SK-N-SH (cell line): ENCODE data around the gene SH3BGRL2. TPM values are rescaled to one million over a fixed set of nuclear protein-coding genes. Genes with fewer than 3 reads are reported as not detected.

ENCODE experiments used
- CTCF ChIA-PET: fragments of 300-600, 350-600 bp; formaldehyde crosslinking; extraction: SDS; loops from one replicate; lab custom pipeline; 2021; lab: Yijun Ruan, JAX
- POLR2A ChIA-PET: fragments of 350-600 bp; sonication (Branson Sonifier 250); formaldehyde crosslinking; extraction: SDS; loops from one replicate; lab custom pipeline; 2020; ENCODE audit warnings: antibody characterized with exemption, inconsistent platforms; lab: Yijun Ruan, JAX
- DNase-seq: peaks from one replicate; pipeline ENCODE4 v3.0.0; 2012
- H2AFZ ChIP-seq: fragments of 200-600 bp; sonication (generic); 2 replicates; pipeline ENCODE4 v1.8.1; 2016; ENCODE audit warnings: antibody characterized with exemption, mild to moderate bottlenecking, low read depth
- H3F3A ChIP-seq: fragments of 200-600 bp; sonication (generic); replicated peaks from 2 replicates; pipeline ENCODE3; 2016; ENCODE audit warnings: antibody characterized with exemption, mild to moderate bottlenecking; ENCODE audit not compliant: insufficient read depth
- H3K27ac ChIP-seq, 2 experiments: fragments of 200-500 bp in 1 of 2; fragments of 200-600 bp in 1 of 2; sonication (Bioruptor generic) in 1 of 2; sonication (generic), shearing (Covaris generic) in 1 of 2; 2 replicates each; pipeline versions ENCODE4 v1.5.1 to v1.6.1; 2014 to 2016; ENCODE audit warnings: low read depth in 2 of 2, inconsistent platforms in 1 of 2, low read length in 1 of 2, mild to moderate bottlenecking in 1 of 2, mixed read lengths in 1 of 2
- H3K27me3 ChIP-seq: fragments of 200-600 bp; sonication (generic), shearing (Covaris generic); 2 replicates; pipeline ENCODE4 v1.6.1; 2016; ENCODE audit warnings: mixed run types; ENCODE audit not compliant: insufficient read depth
- H3K36me3 ChIP-seq, 2 experiments: fragments of 200-500 bp in 1 of 2; fragments of 200-600 bp in 1 of 2; sonication (Bioruptor generic) in 1 of 2; sonication (generic) in 1 of 2; replicated peaks in 1 of 2; 2 replicates each; pipeline versions ENCODE3 to v1.5.1; 2014 to 2016; ENCODE audit warnings: low read length in 1 of 2, mild to moderate bottlenecking in 1 of 2; ENCODE audit not compliant: insufficient read depth in 2 of 2, control insufficient read depth in 1 of 2
- H3K4me1 ChIP-seq, 2 experiments: fragments of 200-500 bp in 1 of 2; fragments of 200-600 bp in 1 of 2; sonication (Bioruptor generic) in 1 of 2; sonication (generic), shearing (Covaris generic) in 1 of 2; 2 replicates each; pipeline versions ENCODE4 v1.5.1 to v1.6.1; 2014 to 2016; ENCODE audit warnings: low read depth in 1 of 2, low read length in 1 of 2, mixed run types in 1 of 2; ENCODE audit not compliant: insufficient read depth in 2 of 2, control insufficient read depth in 1 of 2
- H3K4me2 ChIP-seq: fragments of 200-600 bp; sonication (generic), shearing (Covaris generic); 2 replicates; pipeline ENCODE4 v1.6.1; 2017; ENCODE audit warnings: mixed run types
- H3K4me3 ChIP-seq, 2 experiments: fragments of 200-500 bp in 1 of 2; fragments of 200-600 bp in 1 of 2; sonication (Bioruptor generic) in 1 of 2; sonication (generic), shearing (Covaris generic) in 1 of 2; 2 replicates each; pipeline versions ENCODE4 v1.5.1 to v1.8.1; 2014 to 2016; ENCODE audit warnings: low read depth in 2 of 2, inconsistent platforms in 1 of 2, low read length in 1 of 2, mild to moderate bottlenecking in 1 of 2, mixed read lengths in 1 of 2, moderate library complexity in 1 of 2
- H3K79me2 ChIP-seq: fragments of 200-600 bp; sonication (generic); 2 replicates; pipeline ENCODE4 v1.8.1; 2017; ENCODE audit warnings: mild to moderate bottlenecking; ENCODE audit not compliant: insufficient read depth
- H3K9ac ChIP-seq: fragments of 200-600 bp; sonication (generic); 2 replicates; pipeline ENCODE4 v1.6.1; 2017; ENCODE audit warnings: mixed run types
- H3K9me2 ChIP-seq: fragments of 200-600 bp; sonication (generic); 2 replicates; pipeline ENCODE4 v1.6.1; 2017; ENCODE audit warnings: mixed run types
- H3K9me3 ChIP-seq: fragments of 200-600 bp; sonication (generic); 2 replicates; pipeline ENCODE4 v1.6.1; 2017; ENCODE audit warnings: mixed run types, mild to moderate bottlenecking, moderate library complexity
- H4K20me1 ChIP-seq: fragments of 200-600 bp; sonication (generic); 2 replicates; pipeline ENCODE4 v1.6.1; 2017; ENCODE audit warnings: mild to moderate bottlenecking, mixed run types; ENCODE audit not compliant: insufficient read depth
- CHD2 ChIP-seq: fragments of 150-350 bp; IDR thresholded peaks from 2 replicates; pipeline ENCODE4 v1.6.1; 2018; ENCODE audit warnings: low read length; ENCODE audit not compliant: partially characterized antibody
- CTCF ChIP-seq: fragments of 200-600 bp; sonication (generic); IDR thresholded peaks from 2 replicates; pipeline ENCODE4 v1.6.1; 2017; ENCODE audit warnings: antibody characterized with exemption, mild to moderate bottlenecking, moderate library complexity
- ELF1 ChIP-seq: IDR thresholded peaks from 2 replicates; pipeline ENCODE4 v1.4.0; 2012
- EP300 ChIP-seq, 2 experiments: IDR thresholded peaks; 2 replicates each; pipeline versions ENCODE4 v1.4.0 to v1.6.1; 2012; ENCODE audit warnings: borderline replicate concordance in 1 of 2, low read depth in 1 of 2, low read length in 1 of 2
- FOSL2 ChIP-seq: IDR thresholded peaks from 2 replicates; pipeline ENCODE4 v1.4.0; 2012; ENCODE audit warnings: low read depth, mild to moderate bottlenecking, moderate library complexity, borderline replicate concordance
- FOXJ3 ChIP-seq: sonication (generic); formaldehyde crosslinking; IDR thresholded peaks from 2 replicates; pipeline ENCODE4 v1.5.1; 2020; ENCODE audit warnings: mild to moderate bottlenecking, missing genetic modification reagents
- GABPA ChIP-seq: IDR thresholded peaks from 2 replicates; pipeline ENCODE4 v1.4.0; 2012; ENCODE audit warnings: low read depth, mild to moderate bottlenecking
- JUND ChIP-seq: IDR thresholded peaks from 2 replicates; pipeline ENCODE4 v1.4.0; 2012
- MAX ChIP-seq: IDR thresholded peaks from 2 replicates; pipeline ENCODE4 v1.4.0; 2012; ENCODE audit warnings: low read depth
- MXI1 ChIP-seq: IDR thresholded peaks from 2 replicates; pipeline ENCODE4 v1.6.1; 2012; ENCODE audit warnings: mild to moderate bottlenecking, low read depth, low read length, improper control_type of control experiment
- NFIC ChIP-seq: IDR thresholded peaks from 2 replicates; pipeline ENCODE4 v1.4.0; 2012; ENCODE audit warnings: borderline replicate concordance
- RCOR1 ChIP-seq: fragments of 150-350 bp; IDR thresholded peaks from 2 replicates; pipeline ENCODE4 v1.6.1; 2017; ENCODE audit warnings: antibody characterized with exemption, low read length
- RXRA ChIP-seq: IDR thresholded peaks from 2 replicates; pipeline ENCODE4 v1.4.0; 2012; ENCODE audit warnings: low read depth, mild to moderate bottlenecking, borderline replicate concordance
- SIN3A ChIP-seq: IDR thresholded peaks from 2 replicates; pipeline ENCODE4 v1.6.1; 2012; ENCODE audit warnings: low read depth, mild to moderate bottlenecking, low read length, moderate library complexity, borderline replicate concordance
- USF1 ChIP-seq: IDR thresholded peaks from 2 replicates; pipeline ENCODE4 v1.4.0; 2012; ENCODE audit warnings: low read depth, borderline replicate concordance
- USF2 ChIP-seq: fragments of 150-350 bp; IDR thresholded peaks from 2 replicates; pipeline ENCODE4 v1.6.1; 2017; ENCODE audit warnings: antibody characterized with exemption, low read length, low read depth, borderline replicate concordance
- YY1 ChIP-seq: IDR thresholded peaks from 2 replicates; pipeline ENCODE4 v1.4.0; 2012; ENCODE audit warnings: low read depth, mild to moderate bottlenecking
- WGBS: methylation state at CpG from one replicate; pipeline ENCODE4 v1.1.6; 2017; ENCODE audit warnings: low lambda C conversion rate; 5-methylcytosine and 5-hydroxymethylcytosine counted together
- polyA plus RNA-seq, 3 experiments: library from polyadenylated mRNA; depleted of rRNA; stranded (reverse); fragments of >200 nt; gene quantifications; 2 replicates each; pipeline ENCODE4 v1.2.3, GENCODE V29; 2012

The SH3BGRL2 gene
- polyA plus RNA-seq, 1 of the 3 experiments (the other 2 are of a cell fraction), result 1.4 TPM

- Histone ChIP-seq H3K9me2 (no peaks in the 10 kb centered on the region), H3K4me1 (no peaks in the 10 kb centered on the region; a peak in 1 of 4 replicates), H2AFZ (no peak overlapping the region), H3K27ac (no peak overlapping the region), H3K4me2 (no peak overlapping the region), H3K4me3 (no peak overlapping the region), H3K27me3 (no peaks in the 10 kb centered on the region), H4K20me1 (no peaks in the 10 kb centered on the region), H3K9ac (no peak overlapping the region), H3K9me3 (no peaks in the 10 kb centered on the region), H3F3A (no peaks in the 10 kb centered on the region), H3K79me2 (no peaks in the 10 kb centered on the region), H3K36me3 (no peaks in the 10 kb centered on the region)
- ChIA-PET POLR2A (no interaction called here), CTCF (no interaction called here)
- TF ChIP-seq SIN3A (no peak), USF1 (no peak), CHD2 (no peak)
- DNase-seq, result no peak
- 94% methylated on average over 2 of the region's 2 CpGs for WGBS
These were observed 34.0 kb upstream of the SH3BGRL2 start for GRCh38 chr6:79597155-79597554.

GRCh38 chr6:79598012-79598411, 33.1 kb upstream of the SH3BGRL2 start:
- H2AFZ ChIP-seq, result no peak overlapping the region
- no peaks in the 10 kb centered on the region for H3K36me3 ChIP-seq
- H3K9ac ChIP-seq, result no peak overlapping the region
- no peak overlapping the region for H3K4me2 ChIP-seq
- DNase-seq, result no peak
- no peaks in the 10 kb centered on the region for H3K9me2 ChIP-seq
- no peak overlapping the region for H3K27ac ChIP-seq
- H3K79me2 ChIP-seq, result no peaks in the 10 kb centered on the region
- H3F3A ChIP-seq, result no peaks in the 10 kb centered on the region
- TF ChIP-seq MAX (no peak), GABPA (no peak), EP300 (IDR thresholded peaks at IDR 0.05; ENCODE audit: borderline replicate concordance in 1 of 2, low read depth in 1 of 2, low read length in 1 of 2) (no peak), FOXJ3 (CRISPR knock-in tag) (no peak), USF2 (no peak), JUND (no peak), RCOR1 (no peak), CTCF (no peak), NFIC (no peak), RXRA (no peak), YY1 (no peak), MXI1 (no peak), ELF1 (no peak), FOSL2 (no peak)
- no peaks in the 10 kb centered on the region for H3K9me3 ChIP-seq
- ChIA-PET CTCF (interaction anchor here (0.8 kb wide), 1 partner anchor 12 kb away, joined by 3 read pairs; no protein-coding TSS in a partner anchor), POLR2A (no interaction called here)
- H3K4me1 ChIP-seq, result no peaks in the 10 kb centered on the region; a peak in 2 of 4 replicates
- H3K27me3 ChIP-seq, result no peaks in the 10 kb centered on the region
- 69% methylated on average over 4 of the region's 4 CpGs for WGBS
- H4K20me1 ChIP-seq, result no peaks in the 10 kb centered on the region
- H3K4me3 ChIP-seq, result no peak overlapping the region
